22Rv1 (cell line): Measurements from ENCODE around the gene PDGFC.

ENCODE experiments used
- ZFX ChIP-seq: fragments of 450-650 bp; IDR thresholded peaks from 2 replicates; pipeline ENCODE4 v1.6.1; 2017; ENCODE audit warnings: antibody characterized with exemption, borderline replicate concordance
- TF ChIP-seq, protein P1 (sequence below): fragments of 450-650 bp; IDR thresholded peaks from 2 replicates; pipeline ENCODE4 v1.5.1; 2017; ENCODE audit warnings: mild to moderate bottlenecking

DNA sequence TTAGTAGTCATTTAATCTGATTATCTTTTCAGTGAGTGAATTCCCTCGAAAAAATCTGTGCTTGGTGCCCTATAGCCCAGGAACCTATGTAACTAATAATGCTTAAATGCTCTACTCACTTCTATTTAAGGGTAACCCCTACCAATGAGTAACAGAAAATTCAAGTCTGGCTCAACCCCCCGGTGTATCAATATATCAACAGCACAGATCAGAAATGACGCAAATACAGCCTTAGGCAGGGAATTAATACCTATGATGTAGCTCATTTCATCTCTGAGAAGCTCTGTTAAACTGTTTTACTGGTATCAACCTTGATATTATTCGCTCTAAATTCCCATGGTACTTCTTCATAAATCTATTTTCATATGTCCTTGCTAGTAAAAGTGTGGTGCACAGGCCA is 28.6 kb downstream of the PDGFC start:
- TF ChIP-seq, protein P1, sequence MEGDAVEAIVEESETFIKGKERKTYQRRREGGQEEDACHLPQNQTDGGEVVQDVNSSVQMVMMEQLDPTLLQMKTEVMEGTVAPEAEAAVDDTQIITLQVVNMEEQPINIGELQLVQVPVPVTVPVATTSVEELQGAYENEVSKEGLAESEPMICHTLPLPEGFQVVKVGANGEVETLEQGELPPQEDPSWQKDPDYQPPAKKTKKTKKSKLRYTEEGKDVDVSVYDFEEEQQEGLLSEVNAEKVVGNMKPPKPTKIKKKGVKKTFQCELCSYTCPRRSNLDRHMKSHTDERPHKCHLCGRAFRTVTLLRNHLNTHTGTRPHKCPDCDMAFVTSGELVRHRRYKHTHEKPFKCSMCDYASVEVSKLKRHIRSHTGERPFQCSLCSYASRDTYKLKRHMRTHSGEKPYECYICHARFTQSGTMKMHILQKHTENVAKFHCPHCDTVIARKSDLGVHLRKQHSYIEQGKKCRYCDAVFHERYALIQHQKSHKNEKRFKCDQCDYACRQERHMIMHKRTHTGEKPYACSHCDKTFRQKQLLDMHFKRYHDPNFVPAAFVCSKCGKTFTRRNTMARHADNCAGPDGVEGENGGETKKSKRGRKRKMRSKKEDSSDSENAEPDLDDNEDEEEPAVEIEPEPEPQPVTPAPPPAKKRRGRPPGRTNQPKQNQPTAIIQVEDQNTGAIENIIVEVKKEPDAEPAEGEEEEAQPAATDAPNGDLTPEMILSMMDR: no peak
- TF ChIP-seq ZFX: no peak
